Panc1 (cell line): ENCODE results near the gene ARL14EPL. TPM values are rescaled to one million over a fixed set of nuclear protein-coding genes. Genes with fewer than 3 reads are reported as not detected.

Source experiments
- ATAC-seq: fragments of 200-7000 bp; cut with Tn5 transposase; 2 replicates; pipeline ENCODE4 v1.9.1; 2020; ENCODE audit warnings: mild to moderate bottlenecking, moderate library complexity
- BruUV-seq: library from RNA; stranded (reverse); fragments of 400-500 nt; replicated peaks from 2 replicates; lab custom pipeline; 2021; lab: Mats Ljungman, UMichigan
- CTCF ChIA-PET: fragments of 300-600 bp; sonication (Branson Sonifier 250); formaldehyde crosslinking; loops from one replicate; lab custom pipeline; 2022; ENCODE audit warnings: antibody characterized with exemption; lab: Charles Lee
- POLR2A ChIA-PET: fragments of 300-600 bp; sonication (Branson Sonifier 250); formaldehyde crosslinking; loops from one replicate; lab custom pipeline; 2022; ENCODE audit warnings: antibody characterized with exemption; lab: Charles Lee
- DNase-seq: peaks from one replicate; pipeline ENCODE4 v3.0.0-alpha.2; 2010; ENCODE audit warnings: low read depth, low spot score
- H3K27ac ChIP-seq: 2 replicates; pipeline ENCODE4 v1.5.1; 2011; ENCODE audit warnings: mild to moderate bottlenecking, low read length, inconsistent platforms
- H3K27me3 ChIP-seq: fragments of 200-500 bp; sonication (Bioruptor generic); 2 replicates; pipeline ENCODE4 v1.6.0; 2014; ENCODE audit warnings: low read length, inconsistent platforms; ENCODE audit not compliant: control insufficient read depth, insufficient read depth
- H3K36me3 ChIP-seq: fragments of 200-500 bp; sonication (Bioruptor generic); 2 replicates; pipeline ENCODE4 v1.5.1; 2014; ENCODE audit warnings: inconsistent platforms, mild to moderate bottlenecking, low read length, moderate library complexity; ENCODE audit not compliant: control insufficient read depth, insufficient read depth
- H3K4me1 ChIP-seq: 2 replicates; pipeline ENCODE4 v1.5.1; 2011; ENCODE audit warnings: inconsistent platforms, mild to moderate bottlenecking, low read length, moderate library complexity; ENCODE audit not compliant: control insufficient read depth, insufficient read depth
- H3K4me3 ChIP-seq, 2 experiments: 2 replicates each; pipeline ENCODE4 v1.5.1; 2011 to 2012; ENCODE audit warnings: low read depth in 2 of 2, low read length in 2 of 2, mild to moderate bottlenecking in 2 of 2, inconsistent platforms in 1 of 2, moderate library complexity in 1 of 2
- H3K9me3 ChIP-seq: fragments of 200-500 bp; sonication (Bioruptor generic); 2 replicates; pipeline ENCODE4 v1.5.1; 2014; ENCODE audit warnings: low read depth, mild to moderate bottlenecking, inconsistent platforms, low read length, moderate library complexity; ENCODE audit not compliant: control insufficient read depth, insufficient read depth
- POLR2AphosphoS5 ChIP-seq: IDR thresholded peaks from 2 replicates; pipeline ENCODE4 v1.6.1; 2012; ENCODE audit warnings: mild to moderate bottlenecking, low read depth, low read length, moderate library complexity
- SIN3A ChIP-seq: IDR thresholded peaks from 2 replicates; pipeline ENCODE4 v1.6.1; 2012; ENCODE audit warnings: low read depth, mild to moderate bottlenecking, low read length, moderate library complexity, borderline replicate concordance; ENCODE audit not compliant: insufficient read depth
- TCF7L2 ChIP-seq: IDR thresholded peaks from 2 replicates; pipeline ENCODE4 v1.6.1; 2011; ENCODE audit warnings: mild to moderate bottlenecking, low read depth, low read length, inconsistent platforms
- in situ Hi-C: cut with HindIII; loops from 2 replicates; pipeline ENCODE4 v1.10.0; 2016; ENCODE audit warnings: low sequenced_read_pairs, low pct_unique_long_range_greater_than_20kb
- intact Hi-C: fragments of 100-400 bp; cut with micrococcal nuclease; formaldehyde crosslinking; loops from one replicate; pipeline ENCODE4 v1.10.0; 2022; ENCODE audit not compliant: unreplicated experiment
- total RNA-seq: library from RNA; stranded (reverse); gene quantifications from one replicate; pipeline ENCODE4 v1.2.1, GENCODE V29; 2021; ENCODE audit not compliant: unreplicated experiment
- TF ChIP-seq, protein P1 (sequence below), 2 experiments: IDR thresholded peaks; 2 replicates each; pipeline ENCODE4 v1.6.1; 2011 to 2012; ENCODE audit warnings: low read depth in 2 of 2, control low read depth in 1 of 2, low read length in 1 of 2, mild to moderate bottlenecking in 1 of 2, moderate library complexity in 1 of 2; ENCODE audit not compliant: insufficient read depth in 1 of 2
- TF ChIP-seq, protein P2 (sequence below): fragments of 450-650 bp; IDR thresholded peaks from 2 replicates; pipeline ENCODE4 v1.5.1; 2017; ENCODE audit warnings: mild to moderate bottlenecking

ARL14EPL gene
- total RNA-seq, 1 experiment from 2014 or later: not detected

DNA sequence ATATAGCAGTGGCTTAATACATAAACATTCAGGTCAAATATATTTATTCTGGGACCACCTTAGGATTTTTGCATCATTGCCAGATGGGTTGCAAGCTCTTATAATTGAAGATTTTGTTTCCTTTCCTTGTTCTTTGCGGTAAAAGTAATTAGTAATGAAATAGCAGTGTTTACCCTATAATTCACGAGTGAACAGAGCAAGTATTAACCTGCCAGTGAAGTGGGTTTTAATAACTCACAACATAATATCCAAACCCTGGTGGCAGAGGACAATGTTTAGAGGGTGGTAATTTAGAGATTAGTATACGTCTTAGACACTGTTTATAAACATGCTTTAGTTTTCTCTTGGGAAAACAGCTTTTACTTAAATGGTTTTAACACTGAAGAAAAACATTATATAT, 11.8 kb downstream of the ARL14EPL start:
- no peak overlapping the region for H3K27ac ChIP-seq
- CTCF ChIA-PET: no interaction called here
- no peak for ATAC-seq
- POLR2A ChIA-PET: no interaction called here
- intact Hi-C loops (no loop called here), in situ Hi-C loops (no loop called here)
- H3K4me3 ChIP-seq: no peak overlapping the region
- no peaks in the 10 kb centered on the region for H3K36me3 ChIP-seq
- BruUV-seq: no TSS peak
- no peaks in the 10 kb centered on the region for H3K4me1 ChIP-seq
- peaks cover 7% of the 10 kb centered on the region for H3K27me3 ChIP-seq
- H3K9me3 ChIP-seq: no peaks in the 10 kb centered on the region
- DNase-seq: no peak
- TF ChIP-seq POLR2AphosphoS5 (no peak), SIN3A (no peak), TCF7L2 (no peak)
- TF ChIP-seq, protein P1, sequence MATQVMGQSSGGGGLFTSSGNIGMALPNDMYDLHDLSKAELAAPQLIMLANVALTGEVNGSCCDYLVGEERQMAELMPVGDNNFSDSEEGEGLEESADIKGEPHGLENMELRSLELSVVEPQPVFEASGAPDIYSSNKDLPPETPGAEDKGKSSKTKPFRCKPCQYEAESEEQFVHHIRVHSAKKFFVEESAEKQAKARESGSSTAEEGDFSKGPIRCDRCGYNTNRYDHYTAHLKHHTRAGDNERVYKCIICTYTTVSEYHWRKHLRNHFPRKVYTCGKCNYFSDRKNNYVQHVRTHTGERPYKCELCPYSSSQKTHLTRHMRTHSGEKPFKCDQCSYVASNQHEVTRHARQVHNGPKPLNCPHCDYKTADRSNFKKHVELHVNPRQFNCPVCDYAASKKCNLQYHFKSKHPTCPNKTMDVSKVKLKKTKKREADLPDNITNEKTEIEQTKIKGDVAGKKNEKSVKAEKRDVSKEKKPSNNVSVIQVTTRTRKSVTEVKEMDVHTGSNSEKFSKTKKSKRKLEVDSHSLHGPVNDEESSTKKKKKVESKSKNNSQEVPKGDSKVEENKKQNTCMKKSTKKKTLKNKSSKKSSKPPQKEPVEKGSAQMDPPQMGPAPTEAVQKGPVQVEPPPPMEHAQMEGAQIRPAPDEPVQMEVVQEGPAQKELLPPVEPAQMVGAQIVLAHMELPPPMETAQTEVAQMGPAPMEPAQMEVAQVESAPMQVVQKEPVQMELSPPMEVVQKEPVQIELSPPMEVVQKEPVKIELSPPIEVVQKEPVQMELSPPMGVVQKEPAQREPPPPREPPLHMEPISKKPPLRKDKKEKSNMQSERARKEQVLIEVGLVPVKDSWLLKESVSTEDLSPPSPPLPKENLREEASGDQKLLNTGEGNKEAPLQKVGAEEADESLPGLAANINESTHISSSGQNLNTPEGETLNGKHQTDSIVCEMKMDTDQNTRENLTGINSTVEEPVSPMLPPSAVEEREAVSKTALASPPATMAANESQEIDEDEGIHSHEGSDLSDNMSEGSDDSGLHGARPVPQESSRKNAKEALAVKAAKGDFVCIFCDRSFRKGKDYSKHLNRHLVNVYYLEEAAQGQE (IDR thresholded peaks at IDR 0.05; ENCODE audit: insufficient read depth in 1 of 2, low read depth in 2 of 2, low read length in 1 of 2): no peak
- TF ChIP-seq, protein P2, sequence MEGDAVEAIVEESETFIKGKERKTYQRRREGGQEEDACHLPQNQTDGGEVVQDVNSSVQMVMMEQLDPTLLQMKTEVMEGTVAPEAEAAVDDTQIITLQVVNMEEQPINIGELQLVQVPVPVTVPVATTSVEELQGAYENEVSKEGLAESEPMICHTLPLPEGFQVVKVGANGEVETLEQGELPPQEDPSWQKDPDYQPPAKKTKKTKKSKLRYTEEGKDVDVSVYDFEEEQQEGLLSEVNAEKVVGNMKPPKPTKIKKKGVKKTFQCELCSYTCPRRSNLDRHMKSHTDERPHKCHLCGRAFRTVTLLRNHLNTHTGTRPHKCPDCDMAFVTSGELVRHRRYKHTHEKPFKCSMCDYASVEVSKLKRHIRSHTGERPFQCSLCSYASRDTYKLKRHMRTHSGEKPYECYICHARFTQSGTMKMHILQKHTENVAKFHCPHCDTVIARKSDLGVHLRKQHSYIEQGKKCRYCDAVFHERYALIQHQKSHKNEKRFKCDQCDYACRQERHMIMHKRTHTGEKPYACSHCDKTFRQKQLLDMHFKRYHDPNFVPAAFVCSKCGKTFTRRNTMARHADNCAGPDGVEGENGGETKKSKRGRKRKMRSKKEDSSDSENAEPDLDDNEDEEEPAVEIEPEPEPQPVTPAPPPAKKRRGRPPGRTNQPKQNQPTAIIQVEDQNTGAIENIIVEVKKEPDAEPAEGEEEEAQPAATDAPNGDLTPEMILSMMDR: no peak

DNA sequence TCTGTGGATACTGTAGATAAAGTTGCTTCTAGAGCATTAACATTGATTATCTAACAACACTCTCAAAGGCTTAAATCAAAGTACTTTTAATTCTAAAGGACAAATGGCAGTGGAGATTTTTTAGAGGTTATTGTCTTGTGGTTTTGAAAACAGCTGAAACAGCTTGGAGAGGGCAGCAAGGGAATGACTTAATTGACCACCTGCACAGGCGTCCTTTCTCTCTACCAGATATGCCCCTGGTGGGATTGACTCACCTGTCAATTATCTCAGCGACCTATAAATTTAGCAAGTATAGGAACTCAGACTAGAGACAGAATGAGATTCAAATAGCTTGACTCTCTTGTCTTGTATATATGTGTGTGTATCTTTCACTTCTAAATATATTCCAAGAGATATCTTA, 13.5 kb downstream of the ARL14EPL start:
- ChIA-PET POLR2A (no interaction called here), CTCF (no interaction called here)
- peaks cover 2% of the 10 kb centered on the region for H3K27me3 ChIP-seq

More for the DNA sequence above, 13.5 kb downstream of the ARL14EPL start:
- Histone ChIP-seq H3K9me3 (no peaks in the 10 kb centered on the region), H3K27ac (no peak overlapping the region), H3K4me3 (no peak overlapping the region), H3K4me1 (no peaks in the 10 kb centered on the region), H3K36me3 (no peaks in the 10 kb centered on the region)
- DNase-seq (no peak), ATAC-seq (no peak)
- TF ChIP-seq, protein P1 (IDR thresholded peaks at IDR 0.05; ENCODE audit: insufficient read depth in 1 of 2, low read depth in 2 of 2, low read length in 1 of 2): no peak
- TF ChIP-seq TCF7L2 (no peak), POLR2AphosphoS5 (no peak), SIN3A (no peak)
- TF ChIP-seq, protein P2: no peak
- in situ Hi-C loops (no loop called here), intact Hi-C loops (no loop called here)
- no TSS peak for BruUV-seq
